HFF-Myc (cell line): ENCODE measurements around the gene CABCOCO1.

Experiments used
- DNase-seq: peaks from one replicate; pipeline ENCODE4 v3.0.0-alpha.2; 2011; ENCODE audit warnings: low read depth; ENCODE audit errors: extremely low read depth
- H3K4me3 ChIP-seq: replicated peaks from 2 replicates; pipeline ENCODE4 v1.5.1; 2011; ENCODE audit warnings: low read depth, mild to moderate bottlenecking, control low read depth, low read length
- CTCF ChIP-seq: IDR thresholded peaks from 2 replicates; pipeline ENCODE4 v1.5.1; 2012; ENCODE audit warnings: mild to moderate bottlenecking, low read depth, low read length, control low read depth; ENCODE audit errors: missing control alignments

CABCOCO1 gene

GRCh38 chr10:61795147-61795546 is 132.4 kb downstream of the CABCOCO1 start:
- no peak overlapping the region for H3K4me3 ChIP-seq
- DNase-seq: no peak
- TF ChIP-seq CTCF: no peak

GRCh38 chr10:61795551-61795950 is 132.8 kb downstream of the CABCOCO1 start:
- H3K4me3 ChIP-seq: no peak overlapping the region
- no peak for DNase-seq
- TF ChIP-seq CTCF: no peak

GRCh38 chr10:61796785-61797184 is 134.1 kb downstream of the CABCOCO1 start:
- no peak for TF ChIP-seq CTCF
- no peak for DNase-seq
- no peak overlapping the region for H3K4me3 ChIP-seq

GRCh38 chr10:61797304-61798153 is 134.8 kb downstream of the CABCOCO1 start:
- DNase-seq: no peak
- no peak overlapping the region for H3K4me3 ChIP-seq
- TF ChIP-seq CTCF: no peak

GRCh38 chr10:61798713-61799112 is 136.0 kb downstream of the CABCOCO1 start:
- DNase-seq: no peak
- H3K4me3 ChIP-seq: no peak overlapping the region
- TF ChIP-seq CTCF: no peak

GRCh38 chr10:61801484-61801883 is 138.8 kb downstream of the CABCOCO1 start:
- no peak overlapping the region for H3K4me3 ChIP-seq
- no peak for TF ChIP-seq CTCF
- no peak for DNase-seq
